GM21786 (cell line): ENCODE measurements around the gene SPON2.

ENCODE experiments used
- ATAC-seq: cut with Tn5 transposase; IDR thresholded peaks from one replicate; pipeline ENCODE4 v1.9.1; 2021; ENCODE audit not compliant: unreplicated experiment

Gene SPON2

GRCh38 chr4:1195109-1195671, 22.8 kb upstream of the SPON2 start:
- no peak for ATAC-seq

DNA sequence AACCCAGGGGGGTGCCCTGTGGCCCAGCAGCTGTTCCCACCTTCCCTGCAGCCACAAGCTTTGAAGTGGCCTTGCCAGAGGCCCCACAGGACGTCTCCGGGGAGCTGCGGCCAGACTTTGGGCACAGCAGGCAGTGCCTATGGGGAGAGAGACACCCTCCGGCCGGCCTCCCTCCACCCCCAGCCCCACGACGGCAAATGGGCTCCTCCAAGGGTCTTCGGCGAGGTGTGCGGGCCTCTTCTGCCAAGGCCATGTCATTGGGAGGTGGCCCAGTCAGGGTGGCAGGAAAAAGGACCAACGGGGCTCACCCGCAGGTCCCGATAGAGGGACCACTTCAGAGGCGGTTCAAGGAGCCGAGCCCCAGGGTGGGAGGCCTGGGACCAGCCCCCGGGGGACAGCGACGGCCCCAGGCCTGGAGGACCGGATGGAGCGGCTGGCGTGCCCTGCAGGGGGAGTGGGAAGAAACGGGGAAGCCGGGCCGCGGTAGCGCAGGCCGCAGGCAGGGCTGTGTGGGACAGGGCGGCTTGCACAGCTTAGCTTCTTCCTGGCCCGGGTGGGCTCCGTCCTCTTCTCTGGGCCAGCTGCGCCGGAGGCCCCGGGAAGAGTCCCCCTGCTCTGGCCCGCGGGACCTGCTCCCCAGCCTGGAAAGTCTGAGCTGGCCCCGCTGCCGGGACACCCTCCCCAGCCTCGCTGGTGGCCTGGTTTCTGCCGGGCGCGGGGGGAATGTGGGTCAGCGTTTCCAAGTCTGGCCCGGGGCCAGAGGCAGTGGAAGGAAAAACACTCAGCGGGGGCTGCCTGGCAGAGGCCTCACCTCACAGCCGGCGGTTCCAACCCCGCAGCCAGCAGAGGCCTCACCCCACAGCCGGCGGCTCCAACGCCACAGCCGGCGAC, 21.9 kb upstream of the SPON2 start:
- no peak for ATAC-seq

GRCh38 chr4:1193206-1194009, 21.0 kb upstream of the SPON2 start:
- ATAC-seq: no peak

DNA sequence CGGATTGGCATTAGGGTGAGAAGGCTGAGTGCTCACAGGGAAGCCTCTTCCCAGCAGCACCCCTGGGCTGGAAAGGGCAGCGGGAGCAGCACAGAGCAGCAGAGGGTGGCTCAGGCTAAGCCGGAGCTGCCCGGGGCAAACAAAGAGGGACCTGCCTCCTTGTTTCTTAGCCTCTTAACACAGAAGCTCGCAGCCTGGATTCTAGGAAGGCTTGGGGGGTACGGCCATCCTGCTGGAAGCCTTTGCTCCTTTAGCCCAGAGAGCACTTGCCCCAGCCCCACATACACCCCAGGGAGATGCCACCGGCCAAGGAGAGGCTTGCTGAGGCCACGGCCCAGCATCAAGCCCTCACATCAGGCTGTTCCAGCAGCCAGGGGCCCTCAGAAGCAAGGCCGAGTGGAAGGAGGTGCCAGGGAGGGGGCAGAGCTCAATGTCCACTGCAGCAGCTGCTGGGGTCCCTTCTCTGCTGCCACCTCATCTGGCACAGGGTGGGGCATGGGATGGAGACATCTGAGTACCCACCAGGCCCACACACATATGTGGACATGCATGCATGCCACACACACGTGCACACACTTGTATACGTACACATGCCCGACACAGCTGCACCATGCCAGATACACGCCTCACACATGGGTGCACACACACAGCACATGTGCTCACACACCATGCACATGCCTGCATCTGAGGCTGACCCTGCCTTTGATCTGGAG, 20.3 kb upstream of the SPON2 start:
- no peak for ATAC-seq

DNA sequence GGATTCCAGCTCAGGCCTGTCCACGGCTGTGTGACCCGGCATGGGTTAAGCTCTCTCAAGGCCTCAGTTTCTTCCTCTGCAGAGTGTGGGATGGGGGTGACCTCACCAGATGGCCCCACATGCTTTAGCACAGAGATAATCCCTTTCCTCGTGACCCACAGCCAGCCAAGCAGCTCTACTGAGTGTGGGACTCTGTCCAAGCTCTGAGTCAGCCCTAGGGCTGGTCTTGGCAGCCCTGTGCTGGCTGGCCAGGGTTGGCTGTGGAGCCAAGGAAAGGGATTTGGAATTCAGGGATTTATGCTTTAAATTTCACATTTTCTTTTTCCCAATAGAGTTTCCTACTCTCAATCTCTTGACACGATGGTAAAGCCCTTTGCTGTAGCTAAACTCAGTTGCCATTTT, 19.7 kb upstream of the SPON2 start:
- no peak for ATAC-seq

DNA sequence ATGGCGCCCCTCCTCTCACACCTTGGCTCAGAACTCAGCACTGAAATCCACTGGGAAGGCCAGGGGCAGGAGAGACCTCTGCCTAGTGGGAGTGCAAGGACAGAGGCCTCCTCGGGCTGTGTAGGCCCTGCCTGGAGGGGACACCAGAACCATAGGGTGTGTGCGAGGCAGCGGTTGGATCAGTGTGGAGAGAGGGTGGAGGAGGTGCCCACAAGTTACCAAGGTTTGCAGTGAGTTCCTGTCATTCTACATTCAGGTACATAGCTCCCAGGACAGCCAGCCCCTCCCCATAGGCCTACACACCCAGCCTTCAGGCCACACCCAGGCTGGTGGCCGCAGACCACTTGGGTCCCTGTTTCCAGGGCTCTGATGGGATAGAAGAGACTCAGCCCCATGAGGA, 19.2 kb upstream of the SPON2 start:
- no peak for ATAC-seq

GRCh38 chr4:1187182-1187581, 14.8 kb upstream of the SPON2 start:
- peak; percentile 61 for ATAC-seq

GRCh38 chr4:1183985-1184773, 11.8 kb upstream of the SPON2 start:
- peak; percentile 78 for ATAC-seq

- no peak for ATAC-seq
Measured at GRCh38 chr4:1182313-1182712, 9.9 kb upstream of the SPON2 start.

GRCh38 chr4:1180663-1181062, 8.3 kb upstream of the SPON2 start:
- ATAC-seq: no peak

DNA sequence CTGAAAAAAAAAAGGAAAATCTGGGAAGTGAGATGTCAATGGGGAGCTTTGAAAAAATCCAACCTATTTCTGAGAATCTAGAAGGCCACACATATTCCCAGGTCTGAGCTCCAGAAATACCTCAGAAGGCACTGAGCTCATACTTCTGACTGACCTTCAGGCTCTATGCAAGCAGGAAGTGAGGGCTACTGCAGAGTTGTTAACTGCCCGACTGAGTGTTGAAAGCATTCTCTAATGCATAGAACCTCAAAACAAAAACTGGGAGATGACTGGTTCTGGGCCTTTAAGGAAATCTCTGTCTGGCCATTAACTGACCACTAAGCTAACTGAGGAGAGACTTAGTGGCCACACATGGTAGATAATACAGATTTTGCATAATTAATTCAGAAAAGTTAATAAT, 7.6 kb upstream of the SPON2 start:
- no peak for ATAC-seq

DNA sequence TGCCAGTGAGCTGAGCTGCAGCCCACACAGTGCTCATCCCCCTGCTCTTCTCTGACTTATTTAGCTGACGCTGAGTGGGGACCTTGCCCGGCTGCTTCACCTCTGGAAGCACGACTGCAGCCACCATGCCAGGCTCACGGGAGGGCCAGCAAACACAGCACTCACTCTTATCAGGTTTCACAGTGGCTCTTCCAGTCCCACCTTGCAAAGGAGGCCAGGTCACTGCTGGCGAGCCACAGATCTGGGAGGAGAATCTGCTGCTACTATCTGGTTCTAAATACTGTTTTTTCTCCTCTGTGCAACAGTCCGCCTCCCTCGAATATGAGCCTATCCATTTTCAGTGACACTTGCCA, 6.7 kb upstream of the SPON2 start:
- ATAC-seq: no peak

GRCh38 chr4:1178300-1179088, 6.1 kb upstream of the SPON2 start:
- ATAC-seq: no peak

DNA sequence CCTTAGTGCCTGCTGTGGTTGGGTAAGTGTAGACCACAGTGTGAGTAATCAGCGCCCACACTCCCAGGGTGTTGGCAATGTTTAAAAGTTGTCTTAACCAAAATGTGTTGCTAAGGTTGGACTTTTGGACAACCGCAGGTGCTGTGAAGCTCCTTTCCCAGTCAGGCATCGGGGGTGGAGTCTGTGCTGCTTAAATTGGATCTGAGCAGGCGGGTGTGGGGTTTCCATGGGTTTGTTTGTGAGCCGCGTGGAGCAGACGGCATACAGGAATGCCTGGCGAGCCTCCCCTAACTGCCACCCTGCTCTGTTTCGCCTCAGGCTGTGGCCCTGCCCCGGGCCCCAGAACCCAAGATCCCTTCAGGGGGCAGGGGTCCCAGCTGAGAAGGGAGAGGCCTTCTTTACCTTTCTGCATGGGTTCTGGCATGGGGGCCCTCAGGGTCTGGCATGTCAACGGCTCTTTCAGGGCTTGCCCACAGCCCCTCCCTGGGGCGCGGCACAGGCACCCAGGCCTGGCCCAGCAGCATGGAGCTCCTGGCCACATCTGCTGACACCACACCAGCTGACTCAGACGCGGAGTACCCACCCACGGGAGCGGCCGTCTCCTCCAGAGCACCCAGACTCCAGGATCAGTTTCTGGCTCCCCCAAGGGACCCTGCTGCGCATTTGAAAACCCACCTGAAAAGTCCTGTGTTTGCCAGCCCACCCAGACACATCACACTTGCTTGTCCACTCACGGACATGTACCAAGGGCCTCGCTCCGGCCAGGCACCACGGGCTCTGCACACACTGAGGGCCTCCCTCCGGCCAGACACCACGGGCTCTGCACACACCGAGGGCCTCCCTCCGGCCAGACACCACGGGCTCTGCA, 5.1 kb upstream of the SPON2 start:
- no peak for ATAC-seq

GRCh38 chr4:1176398-1177273, 4.3 kb upstream of the SPON2 start:
- no peak for ATAC-seq

DNA sequence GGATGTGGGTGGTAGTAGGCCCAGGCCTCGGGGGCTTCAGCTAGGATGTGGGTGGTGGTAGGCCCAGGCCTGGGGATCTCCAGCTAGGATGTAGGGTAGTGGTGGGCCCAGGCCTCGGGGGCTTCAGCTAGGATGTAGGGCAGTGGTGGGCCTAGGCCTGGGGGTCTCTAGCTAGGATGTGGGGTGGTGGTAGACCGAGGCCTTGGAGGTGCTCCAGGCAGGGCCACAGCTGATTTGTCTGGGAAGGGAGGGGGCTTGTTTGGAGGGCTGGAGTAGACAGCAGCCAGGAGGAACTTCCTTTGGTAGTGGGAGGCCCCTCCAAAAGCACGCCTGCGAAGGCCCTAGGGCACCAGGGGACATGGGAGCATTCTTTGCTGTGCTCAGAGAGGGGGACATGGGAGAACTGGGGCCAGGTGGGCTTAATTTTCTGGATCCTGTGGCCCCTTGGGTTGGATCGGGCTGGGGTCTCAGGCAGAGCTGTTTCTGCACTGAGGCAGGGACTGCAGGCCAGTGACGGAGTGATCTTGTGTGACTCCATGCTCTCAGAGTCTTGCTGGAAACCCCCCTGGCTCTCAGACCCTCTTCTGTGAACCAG, 3.3 kb upstream of the SPON2 start:
- no peak for ATAC-seq

GRCh38 chr4:1174941-1175634, 2.7 kb upstream of the SPON2 start:
- ATAC-seq: no peak
